GM12878 (cell line): Measurements from ENCODE around the gene CCDC85A. TPM values are rescaled to one million over a fixed set of nuclear protein-coding genes. Genes with fewer than 3 reads are reported as not detected.

ENCODE experiments used
- ATAC-seq: fragments of 200-7000 bp; cut with Tn5 transposase; 3 replicates; pipeline ENCODE4 v1.9.1; 2020; ENCODE audit warnings: mild to moderate bottlenecking, moderate library complexity
- BruUV-seq: library from RNA; stranded (reverse); fragments of 400-500 nt; replicated peaks from 2 replicates; lab custom pipeline; 2021; lab: Mats Ljungman, UMichigan
- CTCF ChIA-PET: fragments of 300-600 bp; sonication (Branson Sonifier 250); formaldehyde crosslinking; extraction: SDS; loops from one replicate; lab custom pipeline; 2021; ENCODE audit warnings: inconsistent platforms; lab: Yijun Ruan, JAX
- POLR2A ChIA-PET: fragments of 350-600 bp; formaldehyde crosslinking; extraction: SDS; loops from one replicate; lab custom pipeline; 2021; ENCODE audit warnings: inconsistent platforms; lab: Charles Lee
- RAD21 ChIA-PET: fragments of 300-600 bp; sonication (Branson Sonifier 250); formaldehyde crosslinking; loops from one replicate; lab custom pipeline; 2023; ENCODE audit warnings: antibody characterized with exemption; ENCODE audit not compliant: unreplicated experiment; lab: Charles Lee
- SMC1A ChIA-PET: fragments of 300-600 bp; sonication (Branson Sonifier 250); formaldehyde crosslinking; loops from one replicate; lab custom pipeline; 2023; ENCODE audit not compliant: unreplicated experiment, uncharacterized antibody; lab: Charles Lee
- DNase-seq: peaks from one replicate; pipeline ENCODE4 v3.0.0-alpha.2; 2011; ENCODE audit warnings: low read depth, low spot score
- FAIRE-seq: peaks from 3 replicates; lab custom pipeline; 2011; peaks lifted over from hg19 to GRCh38; lab: Jason Lieb, UNC
- H2AFZ ChIP-seq: 2 replicates; pipeline ENCODE4 v1.6.0; 2011; ENCODE audit warnings: low read depth, low read length, control low read depth; ENCODE audit not compliant: control insufficient read depth
- H3K27ac ChIP-seq: 2 replicates; pipeline ENCODE4 v1.5.1; 2011; ENCODE audit warnings: control low read depth; ENCODE audit not compliant: control insufficient read depth, insufficient read depth
- H3K27me3 ChIP-seq, 2 experiments: replicated peaks in 1 of 2; 2 replicates each; pipeline versions ENCODE4 v1.6.0 to v1.6.1; 2011; ENCODE audit warnings: low read length in 1 of 2; ENCODE audit not compliant: control insufficient read depth in 2 of 2, insufficient read depth in 2 of 2
- H3K36me3 ChIP-seq, 2 experiments: 2 replicates each; pipeline ENCODE4 v1.5.1; 2011; ENCODE audit warnings: low read length in 1 of 2; ENCODE audit not compliant: control insufficient read depth in 2 of 2, insufficient read depth in 2 of 2
- H3K4me1 ChIP-seq: 2 replicates; pipeline ENCODE4 v1.6.1; 2011; ENCODE audit warnings: mild to moderate bottlenecking, low read length, moderate library complexity, mixed read lengths; ENCODE audit not compliant: control insufficient read depth, insufficient read depth
- H3K4me2 ChIP-seq: 2 replicates; pipeline ENCODE4 v1.6.0; 2011; ENCODE audit warnings: control low read depth; ENCODE audit not compliant: control insufficient read depth, insufficient read depth
- H3K4me3 ChIP-seq: fragments of 200-600 bp; sonication (generic); 2 replicates; pipeline ENCODE4 v1.5.1; 2016
- H3K79me2 ChIP-seq: 2 replicates; pipeline ENCODE4 v1.6.0; 2011; ENCODE audit warnings: low read length; ENCODE audit not compliant: control insufficient read depth, insufficient read depth
- H3K9ac ChIP-seq: 2 replicates; pipeline ENCODE4 v1.8.0; 2011; ENCODE audit warnings: low read length, control low read depth, mixed read lengths; ENCODE audit not compliant: control insufficient read depth, insufficient read depth
- H3K9me3 ChIP-seq: replicated peaks from 3 replicates; pipeline ENCODE4 v1.5.1; 2011; ENCODE audit warnings: mild to moderate bottlenecking, low read length; ENCODE audit not compliant: control insufficient read depth, insufficient read depth
- H4K20me1 ChIP-seq: 2 replicates; pipeline ENCODE4 v1.6.0; 2011; ENCODE audit not compliant: control insufficient read depth, insufficient read depth
- CEBPB ChIP-seq, 2 experiments: fragments of 150-350 bp in 1 of 2; IDR thresholded peaks; 2 replicates each; pipeline ENCODE4 v1.6.1; 2012 to 2014; ENCODE audit warnings: low read depth in 2 of 2, low read length in 2 of 2, borderline replicate concordance in 1 of 2, inconsistent platforms in 1 of 2
- CHD2 ChIP-seq: IDR thresholded peaks from 2 replicates; pipeline ENCODE4 v1.6.1; 2011; ENCODE audit warnings: low read depth, low read length, improper control_type of control experiment, borderline replicate concordance
- CREM ChIP-seq: IDR thresholded peaks from 2 replicates; pipeline ENCODE4 v1.6.1; 2014; ENCODE audit warnings: antibody characterized with exemption, low read depth
- EED ChIP-seq: sonication (generic); IDR thresholded peaks from 2 replicates; pipeline ENCODE4 v1.6.1; 2016; ENCODE audit warnings: antibody characterized with exemption, low read depth
- HCFC1 ChIP-seq: fragments of 150-350 bp; IDR thresholded peaks from 2 replicates; pipeline ENCODE4 v1.6.1; 2014; ENCODE audit warnings: low read length
- JUND ChIP-seq: IDR thresholded peaks from 2 replicates; pipeline ENCODE4 v1.6.1; 2012; ENCODE audit warnings: low read depth, mild to moderate bottlenecking, low read length, improper control_type of control experiment, moderate library complexity
- NKRF ChIP-seq: fragments of 450-650 bp; conservative IDR thresholded peaks from 2 replicates; pipeline ENCODE4 v1.6.1; 2017; ENCODE audit warnings: mild to moderate bottlenecking, moderate library complexity
- RELB ChIP-seq: fragments of 450-650 bp; IDR thresholded peaks from 2 replicates; pipeline ENCODE4 v1.6.1; 2017; ENCODE audit warnings: low read depth, mild to moderate bottlenecking, moderate library complexity
- SIX5 ChIP-seq: IDR thresholded peaks from 2 replicates; pipeline ENCODE4 v1.6.1; 2011; ENCODE audit warnings: mild to moderate bottlenecking, low read depth, low read length, moderate library complexity; ENCODE audit not compliant: severe bottlenecking
- TAF1 ChIP-seq: IDR thresholded peaks from 2 replicates; pipeline ENCODE4 v1.6.1; 2011; ENCODE audit warnings: mild to moderate bottlenecking, low read depth, low read length, borderline replicate concordance
- TCF3 ChIP-seq: IDR thresholded peaks from 2 replicates; pipeline ENCODE4 v1.6.1; 2012; ENCODE audit warnings: low read depth, mild to moderate bottlenecking, low read length, borderline replicate concordance; ENCODE audit not compliant: insufficient read depth
- ZNF217 ChIP-seq: fragments of 450-650 bp; IDR thresholded peaks from 2 replicates; pipeline ENCODE4 v1.6.1; 2017; ENCODE audit warnings: antibody characterized with exemption, mild to moderate bottlenecking
- ZNF622 ChIP-seq: fragments of 450-650 bp; IDR thresholded peaks from 2 replicates; pipeline ENCODE4 v1.6.1; 2017; ENCODE audit warnings: mild to moderate bottlenecking, inconsistent platforms
- WGBS: methylation state at CpG from one replicate; pipeline ENCODE4 v1.1.6; 2016; ENCODE audit warnings: low lambda C conversion rate; ENCODE audit not compliant: insufficient replicate concordance, insufficient coverage; ENCODE audit errors: missing lambda C conversion rate; 5-methylcytosine and 5-hydroxymethylcytosine counted together
- in situ Hi-C: fragments of 300-500 bp; cut with MboI; formaldehyde crosslinking; loops from 9 replicates; pipeline ENCODE4 v1.14.3; 2018; ENCODE audit warnings: mixed read lengths
- intact Hi-C: fragments of 100-400 bp; cut with micrococcal nuclease; formaldehyde crosslinking; loops from one replicate; pipeline ENCODE4 v1.14.2; 2022; ENCODE audit not compliant: unreplicated experiment
- polyA plus RNA-seq, 11 experiments: library from polyadenylated mRNA; depleted of rRNA in 4 of 11; unstranded in 6 of 11; stranded (reverse) in 5 of 11; fragments of >200 nt; fragmentation: Nextera tagmentation in 4 of 11; fragmentation: Illumina TruSeq in 1 of 11; extraction: Ambion mirVana in 4 of 11; extraction: Trizol in 1 of 11; gene quantifications; 1 replicate in 1 of 11; 2 replicates in 10 of 11; pipeline versions ENCODE4 v1.2.1 to v1.2.3, GENCODE V29; 2011 to 2016; ENCODE audit warnings: inconsistent platforms in 2 of 11, missing spikeins in 2 of 11, low read depth in 1 of 11
- total RNA-seq, 4 experiments: library from RNA; depleted of rRNA in 3 of 4; stranded (reverse); fragments of >200 nt in 3 of 4; fragmentation: Illumina TruSeq in 1 of 4; extraction: Trizol in 1 of 4; gene quantifications; 2 replicates each; pipeline versions ENCODE4 v1.2.1 to v1.2.3, GENCODE V29; 2013 to 2021
- TF ChIP-seq, protein P1 (sequence below): fragments of 150-350 bp; IDR thresholded peaks from 2 replicates; pipeline ENCODE4 v1.6.1; 2016; ENCODE audit warnings: low read depth, low read length
- TF ChIP-seq, protein P2 (sequence below): fragments of 450-650 bp; IDR thresholded peaks from 2 replicates; pipeline ENCODE4 v1.6.1; 2017; ENCODE audit warnings: borderline replicate concordance

CCDC85A gene
- total and polyA plus RNA-seq, 10 of the 15 experiments (the other 5 are each of a cell fraction or from before 2014, with no cell fraction given) = 0.02 to 0.57 (median 0.04) TPM; not detected in 7

GRCh38 chr2:56204556-56204955 is 20.8 kb downstream of the CCDC85A start:
- WGBS = 14% methylated on average over 3 of the region's 3 CpGs
- intact Hi-C loops = no loop called here

More at GRCh38 chr2:56204556-56204955, 20.8 kb downstream of the CCDC85A start:
- H3K4me1 ChIP-seq = no peaks in the 10 kb centered on the region
- H3K27me3 ChIP-seq = no peaks in the 10 kb centered on the region
- H3K36me3 ChIP-seq = no peaks in the 10 kb centered on the region
- no peaks in the 10 kb centered on the region for H4K20me1 ChIP-seq
- no TSS peak for BruUV-seq
- no peak overlapping the region for H3K4me3 ChIP-seq
- H3K79me2 ChIP-seq = no peaks in the 10 kb centered on the region
- no peak for DNase-seq
- ChIA-PET POLR2A (no interaction called here), RAD21 (no interaction called here), SMC1A (no interaction called here), CTCF (no interaction called here)
- TF ChIP-seq, protein P1, sequence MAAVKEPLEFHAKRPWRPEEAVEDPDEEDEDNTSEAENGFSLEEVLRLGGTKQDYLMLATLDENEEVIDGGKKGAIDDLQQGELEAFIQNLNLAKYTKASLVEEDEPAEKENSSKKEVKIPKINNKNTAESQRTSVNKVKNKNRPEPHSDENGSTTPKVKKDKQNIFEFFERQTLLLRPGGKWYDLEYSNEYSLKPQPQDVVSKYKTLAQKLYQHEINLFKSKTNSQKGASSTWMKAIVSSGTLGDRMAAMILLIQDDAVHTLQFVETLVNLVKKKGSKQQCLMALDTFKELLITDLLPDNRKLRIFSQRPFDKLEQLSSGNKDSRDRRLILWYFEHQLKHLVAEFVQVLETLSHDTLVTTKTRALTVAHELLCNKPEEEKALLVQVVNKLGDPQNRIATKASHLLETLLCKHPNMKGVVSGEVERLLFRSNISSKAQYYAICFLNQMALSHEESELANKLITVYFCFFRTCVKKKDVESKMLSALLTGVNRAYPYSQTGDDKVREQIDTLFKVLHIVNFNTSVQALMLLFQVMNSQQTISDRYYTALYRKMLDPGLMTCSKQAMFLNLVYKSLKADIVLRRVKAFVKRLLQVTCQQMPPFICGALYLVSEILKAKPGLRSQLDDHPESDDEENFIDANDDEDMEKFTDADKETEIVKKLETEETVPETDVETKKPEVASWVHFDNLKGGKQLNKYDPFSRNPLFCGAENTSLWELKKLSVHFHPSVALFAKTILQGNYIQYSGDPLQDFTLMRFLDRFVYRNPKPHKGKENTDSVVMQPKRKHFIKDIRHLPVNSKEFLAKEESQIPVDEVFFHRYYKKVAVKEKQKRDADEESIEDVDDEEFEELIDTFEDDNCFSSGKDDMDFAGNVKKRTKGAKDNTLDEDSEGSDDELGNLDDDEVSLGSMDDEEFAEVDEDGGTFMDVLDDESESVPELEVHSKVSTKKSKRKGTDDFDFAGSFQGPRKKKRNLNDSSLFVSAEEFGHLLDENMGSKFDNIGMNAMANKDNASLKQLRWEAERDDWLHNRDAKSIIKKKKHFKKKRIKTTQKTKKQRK = no peak
- TF ChIP-seq ZNF217 (no peak), TCF3 (no peak), RELB (no peak), ZNF622 (no peak), CHD2 (no peak), SIX5 (no peak), EED (no peak), TAF1 (no peak), HCFC1 (no peak), CREM (no peak), NKRF (no peak), JUND (no peak), CEBPB (IDR thresholded peaks at IDR 0.05; ENCODE audit: borderline replicate concordance in 1 of 2, low read depth in 2 of 2, low read length in 2 of 2) (no peak)
- TF ChIP-seq, protein P2, sequence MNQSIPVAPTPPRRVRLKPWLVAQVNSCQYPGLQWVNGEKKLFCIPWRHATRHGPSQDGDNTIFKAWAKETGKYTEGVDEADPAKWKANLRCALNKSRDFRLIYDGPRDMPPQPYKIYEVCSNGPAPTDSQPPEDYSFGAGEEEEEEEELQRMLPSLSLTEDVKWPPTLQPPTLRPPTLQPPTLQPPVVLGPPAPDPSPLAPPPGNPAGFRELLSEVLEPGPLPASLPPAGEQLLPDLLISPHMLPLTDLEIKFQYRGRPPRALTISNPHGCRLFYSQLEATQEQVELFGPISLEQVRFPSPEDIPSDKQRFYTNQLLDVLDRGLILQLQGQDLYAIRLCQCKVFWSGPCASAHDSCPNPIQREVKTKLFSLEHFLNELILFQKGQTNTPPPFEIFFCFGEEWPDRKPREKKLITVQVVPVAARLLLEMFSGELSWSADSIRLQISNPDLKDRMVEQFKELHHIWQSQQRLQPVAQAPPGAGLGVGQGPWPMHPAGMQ = no peak
- ATAC-seq = peak; percentile 32; the same call in 1 of the 3 replicates
- FAIRE-seq = no peak
- no peak overlapping the region for H2AFZ ChIP-seq
- in situ Hi-C loops = no loop called here
- no peak overlapping the region for H3K4me2 ChIP-seq
- no peak overlapping the region for H3K27ac ChIP-seq
- H3K9me3 ChIP-seq = no peaks in the 10 kb centered on the region
- H3K9ac ChIP-seq = no peak overlapping the region
